Mesendoderm (in vitro differentiated cells): ENCODE measurements around the gene GMCL2.
A peak's percentile ranks its signal among the peaks of the same experiment; 100 is the strongest.

Experiments
- DNase-seq: peaks from one replicate; pipeline ENCODE4 v3.0.0; 2013
- H2AK5ac ChIP-seq: 2 replicates; pipeline ENCODE4 v1.6.1; 2013; ENCODE audit warnings: low read length, inconsistent platforms
- H2BK120ac ChIP-seq: 2 replicates; pipeline ENCODE4 v1.6.1; 2013; ENCODE audit warnings: low read depth, mild to moderate bottlenecking, low read length, moderate library complexity, mixed read lengths
- H2BK15ac ChIP-seq: replicated peaks from 2 replicates; pipeline ENCODE4 v1.6.1; 2013; ENCODE audit warnings: low read depth, mild to moderate bottlenecking, moderate library complexity
- H2BK5ac ChIP-seq: 2 replicates; pipeline ENCODE4 v1.6.1; 2013; ENCODE audit warnings: low read length, inconsistent platforms
- H3K18ac ChIP-seq: 2 replicates; pipeline ENCODE4 v1.6.1; 2013; ENCODE audit warnings: mild to moderate bottlenecking, low read length, mixed read lengths
- H3K23ac ChIP-seq: one replicate; pipeline ENCODE4 v1.6.1; 2013; ENCODE audit warnings: low read length
- H3K27ac ChIP-seq: 2 replicates; pipeline ENCODE4 v1.5.1; 2013; ENCODE audit warnings: low read depth, mild to moderate bottlenecking, inconsistent platforms, low read length, moderate library complexity
- H3K27me3 ChIP-seq: 2 replicates; pipeline ENCODE4 v1.6.1; 2013; ENCODE audit warnings: low read length, control low read depth, mild to moderate bottlenecking, inconsistent platforms; ENCODE audit not compliant: insufficient read depth, poor library complexity
- H3K36me3 ChIP-seq: 2 replicates; pipeline ENCODE4 v1.6.1; 2013; ENCODE audit warnings: low read length, inconsistent platforms; ENCODE audit not compliant: control insufficient read depth, insufficient read depth
- H3K4ac ChIP-seq: one replicate; pipeline ENCODE4 v1.6.1; 2013; ENCODE audit warnings: low read depth, mild to moderate bottlenecking, low read length, moderate library complexity
- H3K4me1 ChIP-seq: 2 replicates; pipeline ENCODE4 v1.6.1; 2013; ENCODE audit warnings: low read depth, low read length, inconsistent platforms; ENCODE audit not compliant: control insufficient read depth
- H3K4me2 ChIP-seq: 2 replicates; pipeline ENCODE4 v1.6.1; 2013; ENCODE audit warnings: low read length
- H3K4me3 ChIP-seq: 2 replicates; pipeline ENCODE4 v1.5.1; 2013; ENCODE audit warnings: mild to moderate bottlenecking, low read length
- H3K56ac ChIP-seq: one replicate; pipeline ENCODE4 v1.6.1; 2013; ENCODE audit warnings: low read length
- H3K79me1 ChIP-seq: 2 replicates; pipeline ENCODE4 v1.6.1; 2013; ENCODE audit warnings: low read length, inconsistent platforms
- H3K79me2 ChIP-seq: 2 replicates; pipeline ENCODE4 v1.6.1; 2013; ENCODE audit warnings: mild to moderate bottlenecking, low read length; ENCODE audit not compliant: control insufficient read depth, insufficient read depth
- H3K9ac ChIP-seq: 2 replicates; pipeline ENCODE4 v1.6.1; 2013; ENCODE audit warnings: low read length, inconsistent platforms
- H4K5ac ChIP-seq: one replicate; pipeline ENCODE4 v1.6.1; 2013; ENCODE audit warnings: low read length
- H4K8ac ChIP-seq: one replicate; pipeline ENCODE4 v1.6.1; 2013; ENCODE audit warnings: low read depth, mild to moderate bottlenecking, control low read depth, low read length, moderate library complexity
- WGBS: extraction: QIAGEN DNeasy Blood & Tissue Kit; methylation state at CpG from one replicate; pipeline ENCODE4 v1.1.7; 2013; ENCODE audit warnings: low lambda C conversion rate, missing lambda C conversion rate; ENCODE audit not compliant: insufficient coverage; ENCODE audit errors: extremely low coverage; 5-methylcytosine and 5-hydroxymethylcytosine counted together

GMCL2 gene

GRCh38 chr5:178180141-178180863 is 6.9 kb downstream of the GMCL2 start:
- WGBS: no CpG with 5 or more reads among the region's 9 CpGs
- Histone ChIP-seq H4K5ac (no peak overlapping the region), H3K79me2 (no peaks in the 10 kb centered on the region), H4K8ac (no peak overlapping the region), H2BK5ac (peak overlapping the region; percentile 80), H3K4ac (no peak overlapping the region), H3K27me3 (no peaks in the 10 kb centered on the region), H3K4me1 (peaks cover 10% of the 10 kb centered on the region), H3K18ac (peak overlapping the region; percentile 62), H3K36me3 (no peaks in the 10 kb centered on the region), H3K9ac (no peak overlapping the region), H3K23ac (no peak overlapping the region), H3K4me3 (no peak overlapping the region), H3K79me1 (no peaks in the 10 kb centered on the region), H2AK5ac (no peak overlapping the region), H3K56ac (peak overlapping the region; percentile 78), H2BK15ac (no peak overlapping the region), H3K4me2 (peak overlapping the region; percentile 13), H3K27ac (peak overlapping the region; percentile 82), H2BK120ac (no peak overlapping the region)
- peak; percentile 95 for DNase-seq

DNA sequence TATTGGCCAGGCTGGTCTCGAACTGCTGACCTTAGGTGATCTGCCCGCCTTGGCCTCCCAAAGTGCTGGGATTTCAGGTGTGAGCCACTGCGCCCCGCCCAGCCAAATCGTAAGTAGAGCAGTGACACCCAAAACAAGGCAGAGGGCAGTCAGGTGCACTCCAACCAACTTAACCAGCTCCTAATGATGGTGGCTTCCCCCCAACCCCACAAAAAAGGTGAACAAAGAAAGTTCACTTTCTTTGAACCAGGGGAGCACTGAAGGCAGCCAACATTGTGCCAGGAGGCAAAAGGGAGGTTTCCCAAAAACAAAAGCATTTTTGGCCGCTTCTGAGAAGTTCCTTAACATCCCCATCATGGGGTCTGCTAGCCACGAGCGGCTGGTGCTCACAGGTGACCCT is 9.6 kb downstream of the GMCL2 start:
- no CpG with 5 or more reads among the region's 8 CpGs for WGBS
- H4K8ac ChIP-seq: no peak overlapping the region
- no peaks in the 10 kb centered on the region for H3K79me1 ChIP-seq
- H3K56ac ChIP-seq: peak overlapping the region; percentile 34
- H3K4me2 ChIP-seq: no peak overlapping the region
- peaks cover 10% of the 10 kb centered on the region for H3K4me1 ChIP-seq
- H4K5ac ChIP-seq: no peak overlapping the region
- H3K9ac ChIP-seq: no peak overlapping the region
- H3K23ac ChIP-seq: no peak overlapping the region
- H2BK120ac ChIP-seq: no peak overlapping the region
- H3K79me2 ChIP-seq: no peaks in the 10 kb centered on the region
- H3K27ac ChIP-seq: no peak overlapping the region
- H2BK5ac ChIP-seq: no peak overlapping the region
- H3K27me3 ChIP-seq: no peaks in the 10 kb centered on the region
- no peak overlapping the region for H2AK5ac ChIP-seq
- H3K4ac ChIP-seq: no peak overlapping the region
- H3K18ac ChIP-seq: no peak overlapping the region
- H3K36me3 ChIP-seq: no peaks in the 10 kb centered on the region
- H2BK15ac ChIP-seq: no peak overlapping the region
- H3K4me3 ChIP-seq: no peak overlapping the region
- no peak for DNase-seq

- Histone ChIP-seq H3K4me2 (no peak overlapping the region), H3K4ac (no peak overlapping the region), H2BK15ac (no peak overlapping the region), H3K18ac (no peak overlapping the region), H3K79me2 (no peaks in the 10 kb centered on the region), H4K5ac (no peak overlapping the region), H3K4me1 (peaks cover 4% of the 10 kb centered on the region), H2BK5ac (no peak overlapping the region), H3K56ac (no peak overlapping the region), H3K27ac (no peak overlapping the region), H3K9ac (no peak overlapping the region), H2AK5ac (no peak overlapping the region), H2BK120ac (no peak overlapping the region), H3K79me1 (no peaks in the 10 kb centered on the region), H3K27me3 (no peaks in the 10 kb centered on the region), H3K23ac (no peak overlapping the region), H4K8ac (no peak overlapping the region), H3K36me3 (no peaks in the 10 kb centered on the region), H3K4me3 (no peak overlapping the region)
- DNase-seq: no peak
- WGBS: no CpG with 5 or more reads among the region's 6 CpGs
Measured at GRCh38 chr5:178176791-178177190, 10.4 kb downstream of the GMCL2 start.

DNA sequence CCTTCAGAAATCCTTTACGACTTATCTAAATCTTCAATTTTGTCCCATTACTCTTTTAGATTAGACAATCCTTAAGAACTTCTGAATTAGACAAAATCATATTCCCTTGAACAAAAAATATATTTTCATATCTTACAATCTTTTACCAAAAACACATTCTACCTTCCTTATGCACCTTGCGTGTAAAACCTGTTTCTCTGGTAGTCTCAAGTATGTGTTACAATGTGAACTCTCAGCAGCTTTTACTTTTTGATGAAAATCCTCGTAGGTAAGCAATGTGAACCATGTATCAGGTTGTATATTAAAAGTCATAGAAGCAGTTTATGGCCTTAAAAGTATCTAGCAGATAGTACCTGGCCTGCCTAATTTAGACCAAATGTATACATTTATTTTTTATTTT is 12.7 kb downstream of the GMCL2 start:
- H4K8ac ChIP-seq: no peak overlapping the region

DNA sequence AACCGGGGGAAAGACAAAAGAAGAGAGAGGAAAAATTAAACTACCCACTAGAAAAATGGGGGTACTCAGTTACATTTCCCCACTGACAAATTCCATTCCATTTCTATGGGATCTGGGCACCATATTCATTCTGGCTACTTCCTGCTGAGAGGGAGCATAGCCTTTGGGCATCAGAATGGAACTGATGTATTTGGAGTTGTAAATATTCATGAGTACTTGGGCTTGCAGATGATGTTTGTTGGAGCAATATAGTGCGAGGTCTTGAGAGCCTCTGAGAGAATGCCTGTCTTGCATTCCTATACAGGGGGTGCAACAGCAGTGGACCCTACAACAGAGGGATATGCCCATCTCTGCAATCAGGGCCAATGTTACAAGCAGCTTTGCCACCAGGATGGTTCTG is 16.7 kb downstream of the GMCL2 start:
- Histone ChIP-seq H3K4me1 (no peaks in the 10 kb centered on the region), H3K79me2 (no peaks in the 10 kb centered on the region), H2BK5ac (no peak overlapping the region), H4K8ac (no peak overlapping the region), H2BK15ac (no peak overlapping the region), H3K36me3 (no peaks in the 10 kb centered on the region), H3K4me3 (no peak overlapping the region), H3K9ac (no peak overlapping the region), H3K56ac (no peak overlapping the region), H3K4ac (no peak overlapping the region), H2AK5ac (no peak overlapping the region), H3K4me2 (no peak overlapping the region), H3K18ac (no peak overlapping the region), H3K27me3 (no peaks in the 10 kb centered on the region), H3K27ac (no peak overlapping the region), H3K23ac (no peak overlapping the region), H4K5ac (no peak overlapping the region), H2BK120ac (no peak overlapping the region), H3K79me1 (no peaks in the 10 kb centered on the region)
- no peak for DNase-seq
- no CpG with 5 or more reads among the region's 2 CpGs for WGBS

More for the DNA sequence above, 12.7 kb downstream of the GMCL2 start:
- 100% methylated on average over 2 of the region's 3 CpGs for WGBS
- DNase-seq: no peak
- H3K4me2 ChIP-seq: no peak overlapping the region
- no peak overlapping the region for H3K23ac ChIP-seq
- no peak overlapping the region for H2BK120ac ChIP-seq
- H3K4ac ChIP-seq: no peak overlapping the region
- no peaks in the 10 kb centered on the region for H3K27me3 ChIP-seq
- no peaks in the 10 kb centered on the region for H3K79me1 ChIP-seq
- no peak overlapping the region for H4K5ac ChIP-seq
- no peak overlapping the region for H2BK5ac ChIP-seq
- H3K4me3 ChIP-seq: no peak overlapping the region
- H3K27ac ChIP-seq: no peak overlapping the region
- no peak overlapping the region for H3K18ac ChIP-seq
- H2AK5ac ChIP-seq: no peak overlapping the region
- no peak overlapping the region for H3K56ac ChIP-seq
- H3K36me3 ChIP-seq: no peaks in the 10 kb centered on the region
- no peak overlapping the region for H2BK15ac ChIP-seq
- H3K4me1 ChIP-seq: peaks cover under 1% of the 10 kb centered on the region
- no peaks in the 10 kb centered on the region for H3K79me2 ChIP-seq
- H3K9ac ChIP-seq: no peak overlapping the region

DNA sequence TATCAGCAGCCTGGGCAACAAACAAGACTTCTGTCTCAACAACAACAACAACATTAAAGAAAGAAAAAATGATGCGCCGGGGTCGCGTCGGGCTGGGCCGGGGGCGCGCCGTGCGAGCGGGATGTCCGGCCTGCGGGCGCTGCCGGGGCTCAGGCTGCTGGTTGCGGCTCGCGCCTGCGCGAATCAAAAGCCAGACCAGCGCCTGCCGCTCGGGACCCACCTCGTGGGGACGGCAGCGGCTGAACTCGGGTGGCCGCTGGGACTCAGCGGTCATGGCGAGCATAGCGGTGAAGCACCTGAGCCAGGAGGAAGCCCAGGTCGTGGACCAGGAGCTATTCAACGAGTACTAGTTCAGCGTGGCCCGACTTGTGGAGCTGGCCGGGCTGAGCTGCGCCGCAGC is 21.6 kb downstream of the GMCL2 start:
- H3K4me2 ChIP-seq: no peak overlapping the region
- no peak overlapping the region for H2BK15ac ChIP-seq
- DNase-seq: no peak
- no peak overlapping the region for H4K8ac ChIP-seq
- H3K56ac ChIP-seq: no peak overlapping the region
- no peak overlapping the region for H3K9ac ChIP-seq
- WGBS: no CpG with 5 or more reads among the region's 38 CpGs
- H2BK5ac ChIP-seq: no peak overlapping the region
- H3K4me1 ChIP-seq: no peaks in the 10 kb centered on the region
- no peak overlapping the region for H3K4me3 ChIP-seq
- H3K79me2 ChIP-seq: no peaks in the 10 kb centered on the region
- no peak overlapping the region for H3K23ac ChIP-seq
- H2BK120ac ChIP-seq: no peak overlapping the region
- no peak overlapping the region for H3K4ac ChIP-seq
- no peaks in the 10 kb centered on the region for H3K27me3 ChIP-seq
- H3K36me3 ChIP-seq: no peaks in the 10 kb centered on the region
- no peaks in the 10 kb centered on the region for H3K79me1 ChIP-seq
- no peak overlapping the region for H3K18ac ChIP-seq
- no peak overlapping the region for H3K27ac ChIP-seq
- no peak overlapping the region for H2AK5ac ChIP-seq
- no peak overlapping the region for H4K5ac ChIP-seq
